K562 (cell line): ENCODE data around the gene CCNY. TPM values are rescaled to one million over a fixed set of nuclear protein-coding genes. Genes with fewer than 3 reads are reported as not detected.

ENCODE experiments used
- CREM ChIP-seq: IDR thresholded peaks from 2 replicates; pipeline ENCODE4 v1.6.1; 2014; ENCODE audit warnings: antibody characterized with exemption, low read depth
- ESRRA ChIP-seq: fragments of 450-650 bp; IDR thresholded peaks from 2 replicates; pipeline ENCODE4 v1.6.1; 2014; ENCODE audit warnings: low read depth, mild to moderate bottlenecking, moderate library complexity, borderline replicate concordance
- FOXA3 ChIP-seq, 2 experiments: fragments of 450-650 bp in 1 of 2; sonication (generic) in 1 of 2; formaldehyde crosslinking; IDR thresholded peaks in 1 of 2; conservative IDR thresholded peaks in 1 of 2; 2 replicates each; pipeline versions ENCODE4 v1.4.0 to v1.8.0; 2020 to 2022; ENCODE audit warnings: mild to moderate bottlenecking in 2 of 2, missing genetic modification reagents in 1 of 2
- KAT7 ChIP-seq: sonication (generic); formaldehyde crosslinking; IDR thresholded peaks from 2 replicates; pipeline ENCODE4 v1.8.0; 2022; ENCODE audit warnings: missing genetic modification reagents, mild to moderate bottlenecking, borderline replicate concordance
- RBM34 ChIP-seq: fragments of 200-400 bp; formaldehyde crosslinking; IDR thresholded peaks from 2 replicates; pipeline ENCODE4 v1.6.1; 2018; ENCODE audit warnings: low read length, borderline replicate concordance; ENCODE audit not compliant: insufficient read depth
- SMAD1 ChIP-seq: fragments of 150-350 bp; IDR thresholded peaks from 2 replicates; pipeline ENCODE4 v1.6.1; 2014; ENCODE audit warnings: low read length, low read depth; ENCODE audit not compliant: partially characterized antibody
- STAT5B ChIP-seq: fragments of 250-450 bp; sonication (Bioruptor Pico); IDR thresholded peaks from 2 replicates; pipeline ENCODE4 v1.8.0; 2021; ENCODE audit warnings: mild to moderate bottlenecking, inconsistent platforms
- TAL1 ChIP-seq: fragments of 450-650 bp; IDR thresholded peaks from 2 replicates; pipeline ENCODE4 v1.6.1; 2016; ENCODE audit warnings: mild to moderate bottlenecking
- TRIM24 ChIP-seq, 2 experiments: fragments of 450-650 bp; IDR thresholded peaks; 2 replicates each; pipeline ENCODE4 v1.6.1; 2016
- ZFP36 ChIP-seq: fragments of 150-350 bp; IDR thresholded peaks from 2 replicates; pipeline ENCODE4 v1.6.1; 2018; ENCODE audit warnings: low read length, low read depth; ENCODE audit not compliant: partially characterized antibody
- ZKSCAN1 ChIP-seq: fragments of 150-350 bp; IDR thresholded peaks from 2 replicates; pipeline ENCODE4 v1.6.1; 2016; ENCODE audit warnings: low read depth, low read length
- polyA plus RNA-seq, 8 experiments: library from polyadenylated mRNA; depleted of rRNA in 4 of 8; stranded (reverse) in 5 of 8; unstranded in 3 of 8; fragments of >200 nt; fragmentation: Nextera tagmentation in 2 of 8; fragmentation: Illumina TruSeq in 1 of 8; extraction: Ambion mirVana in 2 of 8; extraction: Trizol in 1 of 8; gene quantifications; 2 replicates each; pipeline versions ENCODE4 v1.2.1 to v1.2.3, GENCODE V29; 2011 to 2014; ENCODE audit warnings: inconsistent platforms in 1 of 8, missing spikeins in 1 of 8
- total RNA-seq, 7 experiments: library from RNA; depleted of rRNA in 6 of 7; stranded (reverse); fragments of >200 nt in 6 of 7; fragmentation: Illumina TruSeq in 2 of 7; extraction: Trizol in 2 of 7; gene quantifications; 2 replicates each; pipeline versions ENCODE4 v1.2.1 to v1.2.3, GENCODE V29; 2011 to 2021; ENCODE audit warnings: low replicate concordance in 1 of 7
- TF ChIP-seq, protein P1 (sequence below): fragments of 450-650 bp; formaldehyde crosslinking; conservative IDR thresholded peaks from 2 replicates; pipeline ENCODE4 v1.4.0; 2022; ENCODE audit warnings: mild to moderate bottlenecking, missing genetic modification characterization
- TF ChIP-seq, protein P2 (sequence below): fragments of 250-450 bp; sonication (Bioruptor Pico); IDR thresholded peaks from 2 replicates; pipeline ENCODE4 v1.5.0; 2021; ENCODE audit warnings: mild to moderate bottlenecking, moderate library complexity
- TF ChIP-seq, protein P3 (sequence below): fragments of 250-450 bp; sonication (Bioruptor Pico); IDR thresholded peaks from 2 replicates; pipeline ENCODE4 v1.8.0; 2021; ENCODE audit warnings: moderate library complexity, mild to moderate bottlenecking, inconsistent platforms
- TF ChIP-seq, protein P4 (sequence below), 2 experiments: IDR thresholded peaks; 2 replicates each; pipeline ENCODE4 v1.6.1; 2012; ENCODE audit warnings: improper control_type of control experiment in 2 of 2, low read depth in 2 of 2, low read length in 2 of 2, borderline replicate concordance in 1 of 2

The CCNY gene
- total and polyA plus RNA-seq, 9 of the 15 experiments (the other 6 are each of a cell fraction or from before 2014, with no cell fraction given): 8.4 to 109 (median 38.6) TPM

DNA sequence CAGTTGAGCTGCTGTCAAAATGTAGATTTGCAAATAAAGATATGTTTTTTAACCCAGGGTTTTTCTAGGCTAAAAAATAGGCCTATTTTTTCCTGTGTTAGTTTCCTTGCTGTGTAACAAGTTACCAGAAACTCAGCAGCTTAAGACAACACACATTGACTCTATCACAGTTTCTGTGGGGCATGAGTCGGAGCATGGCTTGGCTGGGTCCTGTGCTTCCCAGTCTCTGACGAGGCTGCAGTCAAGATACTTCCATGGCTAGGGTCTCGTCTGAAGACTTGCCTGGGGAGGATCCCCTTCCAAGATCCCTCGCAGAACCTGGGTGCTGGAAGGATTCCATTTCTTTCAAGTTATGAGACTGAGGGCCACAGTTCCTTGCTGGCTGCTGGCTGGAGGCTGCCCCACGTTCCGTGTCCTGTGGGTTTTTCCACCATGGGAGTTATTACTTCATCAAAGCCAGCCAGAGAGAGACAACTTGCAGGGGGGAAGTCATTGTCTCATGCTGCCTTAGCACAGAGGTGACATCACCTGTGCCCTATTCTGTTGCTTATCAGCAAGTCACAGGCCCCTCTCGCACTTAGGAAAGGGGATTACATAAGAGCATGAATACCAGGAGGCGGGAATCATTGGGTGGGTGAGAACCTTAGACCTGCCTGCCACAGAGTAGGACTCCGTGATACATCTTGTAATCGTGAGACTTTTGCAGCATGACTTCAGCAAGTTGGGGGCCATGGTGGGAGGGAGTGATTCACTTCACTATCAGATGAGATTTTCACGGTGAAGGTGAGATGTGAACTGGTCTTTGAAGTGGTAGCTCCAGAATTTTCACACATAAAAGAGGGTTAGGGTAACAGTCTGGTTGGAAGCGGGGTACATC, 77.9 kb downstream of the CCNY start (continued):
- TF ChIP-seq STAT5B (CRISPR knock-in tag) (no peak), ZKSCAN1 (no peak), ESRRA (peak; percentile 35; the same call in 1 of the 2 replicates), TAL1 (peak; percentile 87), ZFP36 (no peak), CREM (peak; percentile 83), KAT7 (0 out of 2 replicates have a peak, but pooled peaks have one; percentile 21), TRIM24 (IDR thresholded peaks at IDR 0.05) (peak; percentile 79 to 83; a peak in 3 of 4 replicates), RBM34 (no peak), SMAD1 (peak; percentile 87), FOXA3 (CRISPR knock-in tag; conservative IDR thresholded peaks at IDR 0.05 in 1 of 2, IDR thresholded peaks at IDR 0.05 in 1 of 2) (no peak)
- TF ChIP-seq, protein P1, sequence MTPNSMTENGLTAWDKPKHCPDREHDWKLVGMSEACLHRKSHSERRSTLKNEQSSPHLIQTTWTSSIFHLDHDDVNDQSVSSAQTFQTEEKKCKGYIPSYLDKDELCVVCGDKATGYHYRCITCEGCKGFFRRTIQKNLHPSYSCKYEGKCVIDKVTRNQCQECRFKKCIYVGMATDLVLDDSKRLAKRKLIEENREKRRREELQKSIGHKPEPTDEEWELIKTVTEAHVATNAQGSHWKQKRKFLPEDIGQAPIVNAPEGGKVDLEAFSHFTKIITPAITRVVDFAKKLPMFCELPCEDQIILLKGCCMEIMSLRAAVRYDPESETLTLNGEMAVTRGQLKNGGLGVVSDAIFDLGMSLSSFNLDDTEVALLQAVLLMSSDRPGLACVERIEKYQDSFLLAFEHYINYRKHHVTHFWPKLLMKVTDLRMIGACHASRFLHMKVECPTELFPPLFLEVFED (CRISPR knock-in tag): 0 out of 2 replicates have a peak, but pooled peaks have one; percentile 27
- TF ChIP-seq, protein P2, sequence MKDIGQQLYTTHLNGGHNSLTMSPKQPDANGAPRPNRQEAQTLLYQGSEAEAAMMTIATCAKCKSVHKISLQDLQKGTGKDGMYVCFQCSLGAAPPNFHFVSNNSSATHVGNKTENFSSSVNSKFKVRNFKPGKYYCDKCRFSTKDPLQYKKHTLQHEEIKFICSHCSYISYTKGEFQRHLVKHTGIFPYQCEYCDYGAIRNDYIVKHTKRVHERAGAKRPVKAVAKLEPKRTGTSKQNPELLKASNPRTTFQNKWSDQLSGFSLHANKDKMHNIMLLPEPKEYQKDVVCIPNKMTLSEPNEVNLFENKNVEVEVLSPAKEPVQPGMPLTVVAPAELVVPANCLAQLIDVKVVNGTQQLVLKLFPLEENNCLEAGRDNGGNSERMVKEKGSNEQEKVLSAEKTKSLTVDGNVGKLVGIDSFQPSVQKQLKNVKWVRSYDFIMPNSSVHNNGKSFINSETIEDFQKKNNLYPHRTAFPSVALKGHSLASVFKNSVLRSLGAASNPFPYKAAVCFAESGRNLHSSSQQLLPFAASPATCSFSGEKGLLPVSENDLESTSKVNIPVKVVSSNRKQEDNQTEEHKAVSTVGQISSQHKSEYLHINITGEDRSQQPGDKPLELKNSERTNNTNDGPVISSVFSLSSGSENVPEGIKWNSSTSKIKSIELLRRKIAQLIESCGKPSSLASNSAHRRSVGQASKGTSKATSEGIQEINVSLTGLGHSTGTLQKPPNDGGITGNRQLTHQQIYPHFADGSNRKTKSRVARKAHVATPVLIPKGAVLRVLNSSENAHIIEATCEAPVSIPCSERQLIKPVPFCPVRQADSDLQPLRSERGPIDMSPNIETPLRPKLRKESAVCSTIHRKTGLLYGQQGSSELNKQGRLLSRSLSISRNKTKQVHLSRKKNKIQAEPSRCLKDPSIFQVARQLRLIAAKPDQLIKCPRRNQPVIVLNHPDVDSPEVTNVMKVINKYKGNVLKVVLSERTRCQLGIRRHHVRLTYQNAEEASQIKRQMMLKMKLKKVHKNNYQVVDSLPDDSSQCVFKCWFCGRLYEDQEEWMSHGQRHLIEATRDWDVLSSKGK: no peak
- TF ChIP-seq, protein P3, sequence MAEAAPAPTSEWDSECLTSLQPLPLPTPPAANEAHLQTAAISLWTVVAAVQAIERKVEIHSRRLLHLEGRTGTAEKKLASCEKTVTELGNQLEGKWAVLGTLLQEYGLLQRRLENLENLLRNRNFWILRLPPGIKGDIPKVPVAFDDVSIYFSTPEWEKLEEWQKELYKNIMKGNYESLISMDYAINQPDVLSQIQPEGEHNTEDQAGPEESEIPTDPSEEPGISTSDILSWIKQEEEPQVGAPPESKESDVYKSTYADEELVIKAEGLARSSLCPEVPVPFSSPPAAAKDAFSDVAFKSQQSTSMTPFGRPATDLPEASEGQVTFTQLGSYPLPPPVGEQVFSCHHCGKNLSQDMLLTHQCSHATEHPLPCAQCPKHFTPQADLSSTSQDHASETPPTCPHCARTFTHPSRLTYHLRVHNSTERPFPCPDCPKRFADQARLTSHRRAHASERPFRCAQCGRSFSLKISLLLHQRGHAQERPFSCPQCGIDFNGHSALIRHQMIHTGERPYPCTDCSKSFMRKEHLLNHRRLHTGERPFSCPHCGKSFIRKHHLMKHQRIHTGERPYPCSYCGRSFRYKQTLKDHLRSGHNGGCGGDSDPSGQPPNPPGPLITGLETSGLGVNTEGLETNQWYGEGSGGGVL (CRISPR knock-in tag): no peak
- TF ChIP-seq, protein P4, sequence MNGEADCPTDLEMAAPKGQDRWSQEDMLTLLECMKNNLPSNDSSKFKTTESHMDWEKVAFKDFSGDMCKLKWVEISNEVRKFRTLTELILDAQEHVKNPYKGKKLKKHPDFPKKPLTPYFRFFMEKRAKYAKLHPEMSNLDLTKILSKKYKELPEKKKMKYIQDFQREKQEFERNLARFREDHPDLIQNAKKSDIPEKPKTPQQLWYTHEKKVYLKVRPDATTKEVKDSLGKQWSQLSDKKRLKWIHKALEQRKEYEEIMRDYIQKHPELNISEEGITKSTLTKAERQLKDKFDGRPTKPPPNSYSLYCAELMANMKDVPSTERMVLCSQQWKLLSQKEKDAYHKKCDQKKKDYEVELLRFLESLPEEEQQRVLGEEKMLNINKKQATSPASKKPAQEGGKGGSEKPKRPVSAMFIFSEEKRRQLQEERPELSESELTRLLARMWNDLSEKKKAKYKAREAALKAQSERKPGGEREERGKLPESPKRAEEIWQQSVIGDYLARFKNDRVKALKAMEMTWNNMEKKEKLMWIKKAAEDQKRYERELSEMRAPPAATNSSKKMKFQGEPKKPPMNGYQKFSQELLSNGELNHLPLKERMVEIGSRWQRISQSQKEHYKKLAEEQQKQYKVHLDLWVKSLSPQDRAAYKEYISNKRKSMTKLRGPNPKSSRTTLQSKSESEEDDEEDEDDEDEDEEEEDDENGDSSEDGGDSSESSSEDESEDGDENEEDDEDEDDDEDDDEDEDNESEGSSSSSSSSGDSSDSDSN (IDR thresholded peaks at IDR 0.05; ENCODE audit: borderline replicate concordance in 1 of 2, low read depth in 2 of 2, low read length in 2 of 2): no peak
